Activated CD8-positive, alpha-beta memory T cell treated with anti-CD3 and anti-CD28 coated beads, Interleukin-2, amount 10 ng/mL, durations not matched to agents 7 days and 5 days (primary cell): ENCODE data around the gene FAM124A. TPM values are rescaled to one million over a fixed set of nuclear protein-coding genes. Genes with fewer than 3 reads are reported as not detected.

Source experiments
- ATAC-seq: fragments of 150-1000 bp; cut with Tn5 transposase; one replicate; pipeline ENCODE4 v1.10.0; 2021; ENCODE audit warnings: moderate library complexity
- CTCF ChIA-PET: fragments of 350-600 bp; sonication (Branson Sonifier 250); formaldehyde crosslinking; loops from one replicate; lab custom pipeline; 2021; ENCODE audit warnings: antibody characterized with exemption; lab: Charles Lee
- DNase-seq: peaks from one replicate; pipeline ENCODE4 v3.0.0-alpha.2; 2020
- H3K27ac Mint-ChIP-seq: one replicate; pipeline ENCODE4 v1.8.0; 2021; ENCODE audit warnings: mild to moderate bottlenecking, mixed read lengths
- H3K27me3 Mint-ChIP-seq: one replicate; pipeline ENCODE4 v1.8.0; 2021; ENCODE audit warnings: mixed read lengths
- H3K36me3 Mint-ChIP-seq: one replicate; pipeline ENCODE4 v1.8.0; 2021; ENCODE audit warnings: mild to moderate bottlenecking, mixed read lengths
- H3K4me1 Mint-ChIP-seq: one replicate; pipeline ENCODE4 v1.8.0; 2021; ENCODE audit warnings: mixed read lengths
- H3K4me3 Mint-ChIP-seq: one replicate; pipeline ENCODE4 v1.8.0; 2021; ENCODE audit warnings: mild to moderate bottlenecking, moderate library complexity, mixed read lengths
- H3K9me3 Mint-ChIP-seq: one replicate; pipeline ENCODE4 v1.8.0; 2022; ENCODE audit warnings: low read depth, mixed read lengths
- total RNA-seq, 2 experiments: library from RNA; stranded (reverse); gene quantifications; one replicate each; pipeline ENCODE4 v1.2.3, GENCODE V29; 2021

The FAM124A gene
- total RNA-seq, 2 experiments from 2014 or later = 0.09 to 0.26 TPM

- no peak overlapping the region for H3K27ac Mint-ChIP-seq
Measured at GRCh38 chr13:51332566-51333361, 110.6 kb downstream of the FAM124A start.

GRCh38 chr13:51333421-51333820 lies 111.2 kb downstream of the FAM124A start:
- H3K27me3 Mint-ChIP-seq = peaks cover 9% of the 10 kb centered on the region
- CTCF ChIA-PET = no interaction called here
- ATAC-seq (no peak), DNase-seq (no peak)
- no peak overlapping the region for H3K27ac Mint-ChIP-seq
- H3K36me3 Mint-ChIP-seq = peaks cover 2% of the 10 kb centered on the region
- no peak overlapping the region for H3K4me3 Mint-ChIP-seq
- no peaks in the 10 kb centered on the region for H3K9me3 Mint-ChIP-seq
- H3K4me1 Mint-ChIP-seq = peaks cover 19% of the 10 kb centered on the region

More at GRCh38 chr13:51332566-51333361, 110.6 kb downstream of the FAM124A start:
- DNase-seq (no peak), ATAC-seq (no peak)
- H3K9me3 Mint-ChIP-seq = no peaks in the 10 kb centered on the region
- peaks cover 9% of the 10 kb centered on the region for H3K27me3 Mint-ChIP-seq
- H3K4me1 Mint-ChIP-seq = peaks cover 19% of the 10 kb centered on the region
- H3K36me3 Mint-ChIP-seq = peaks cover 2% of the 10 kb centered on the region
- CTCF ChIA-PET = no interaction called here
- no peak overlapping the region for H3K4me3 Mint-ChIP-seq

- H3K9me3 Mint-ChIP-seq = no peaks in the 10 kb centered on the region
- H3K4me1 Mint-ChIP-seq = peaks cover 19% of the 10 kb centered on the region
- H3K36me3 Mint-ChIP-seq = peaks cover 2% of the 10 kb centered on the region
- H3K27ac Mint-ChIP-seq = no peak overlapping the region
- DNase-seq (no peak), ATAC-seq (no peak)
- no peak overlapping the region for H3K4me3 Mint-ChIP-seq
- CTCF ChIA-PET = no interaction called here
- H3K27me3 Mint-ChIP-seq = peaks cover 9% of the 10 kb centered on the region
Measured at GRCh38 chr13:51333826-51334225, 111.6 kb downstream of the FAM124A start.

Other genes with a start within 250 kb of the FAM124A start
- not detected for gene C13orf42, start 111.1 kb upstream of the FAM124A start, total RNA-seq
- not detected for gene SERPINE3, start 117.3 kb downstream of the FAM124A start, total RNA-seq
- 10 to 100 TPM; 52.9 to 60.3 TPM for gene INTS6, start 230.6 kb downstream of the FAM124A start, total RNA-seq